Endodermal cell (in vitro differentiated cells): Measurements from ENCODE around the gene TWIST1. TPM values are rescaled to one million over a fixed set of nuclear protein-coding genes. Genes with fewer than 3 reads are reported as not detected.

ENCODE experiments used
- DNase-seq: peaks from one replicate; pipeline ENCODE4 v3.0.0-alpha.2; 2017
- H3K27ac ChIP-seq: 2 replicates; pipeline ENCODE4 v1.5.1; 2013; ENCODE audit warnings: mild to moderate bottlenecking, low read depth, low read length, moderate library complexity
- H3K27me3 ChIP-seq: 2 replicates; pipeline ENCODE4 v1.6.1; 2013; ENCODE audit warnings: mild to moderate bottlenecking, low read length, moderate library complexity; ENCODE audit not compliant: insufficient read depth, control insufficient read depth, poor library complexity, severe bottlenecking
- H3K36me3 ChIP-seq: 2 replicates; pipeline ENCODE4 v1.7.0; 2013; ENCODE audit warnings: mild to moderate bottlenecking, low read length, moderate library complexity; ENCODE audit not compliant: control insufficient read depth, insufficient read depth
- H3K4me1 ChIP-seq: one replicate; pipeline ENCODE4 v1.7.0; 2013; ENCODE audit warnings: low read length; ENCODE audit not compliant: control insufficient read depth, insufficient read depth
- H3K4me3 ChIP-seq: 2 replicates; pipeline ENCODE4 v1.5.1; 2013; ENCODE audit warnings: mild to moderate bottlenecking, low read length, moderate library complexity
- H3K9ac ChIP-seq: 2 replicates; pipeline ENCODE4 v1.6.1; 2013; ENCODE audit warnings: mild to moderate bottlenecking, low read length, moderate library complexity; ENCODE audit not compliant: poor library complexity, severe bottlenecking; ENCODE audit errors: extremely low read depth
- H3K9me3 ChIP-seq: 2 replicates; pipeline ENCODE4 v1.6.1; 2013; ENCODE audit warnings: mild to moderate bottlenecking, low read length, moderate library complexity; ENCODE audit not compliant: control insufficient read depth
- H3K27ac Mint-ChIP-seq: 2 replicates; pipeline ENCODE4 v1.8.0; 2020; ENCODE audit warnings: mixed read lengths
- H3K27me3 Mint-ChIP-seq: 2 replicates; pipeline ENCODE4 v1.8.0; 2021; ENCODE audit warnings: mild to moderate bottlenecking, mixed read lengths; ENCODE audit not compliant: insufficient read depth
- H3K36me3 Mint-ChIP-seq: 2 replicates; pipeline ENCODE4 v1.8.0; 2020; ENCODE audit warnings: low read depth, mixed read lengths
- H3K4me1 Mint-ChIP-seq: 2 replicates; pipeline ENCODE4 v1.8.0; 2020; ENCODE audit warnings: mixed read lengths
- H3K4me3 Mint-ChIP-seq: 2 replicates; pipeline ENCODE4 v1.8.0; 2020; ENCODE audit warnings: mild to moderate bottlenecking, moderate library complexity, mixed read lengths
- H3K9me3 Mint-ChIP-seq: 2 replicates; pipeline ENCODE4 v1.8.0; 2020; ENCODE audit warnings: mild to moderate bottlenecking, mixed read lengths
- CTCF ChIP-seq: fragments of 200-600 bp; sonication (generic); conservative IDR thresholded peaks from 2 replicates; pipeline ENCODE4 v1.5.0; 2021; ENCODE audit warnings: antibody characterized with exemption, mild to moderate bottlenecking
- WGBS, 2 experiments: methylation state at CpG; one replicate each; pipeline versions ENCODE4 v1.1.5 to v1.1.7; 2013; ENCODE audit warnings: missing lambda C conversion rate in 2 of 2, mixed read lengths in 1 of 2; ENCODE audit not compliant: insufficient coverage in 1 of 2, insufficient read length in 1 of 2; 5-methylcytosine and 5-hydroxymethylcytosine counted together
- total RNA-seq, 2 donors: library from RNA; stranded (reverse); fragmentation: NEBNext Ultra II Directional in 1 of 2; extraction: Animal tissue kit (Norgen Biotek cat#: 25700) in 1 of 2; gene quantifications; 2 replicates in 1 of 2; 3 replicates in 1 of 2; pipeline ENCODE4 v1.2.1, GENCODE V29; 2021

Gene TWIST1
- total RNA-seq, 2 donors from 2014 or later, result 0.46 to 0.88 TPM

- no peak overlapping the region for H3K27ac ChIP-seq
- H3K36me3 ChIP-seq, result no peaks in the 10 kb centered on the region
- Mint-ChIP-seq H3K27me3 (no peaks in the 10 kb centered on the region), H3K9me3 (no peaks in the 10 kb centered on the region), H3K27ac (no peak overlapping the region), H3K4me3 (no peak overlapping the region), H3K4me1 (no peaks in the 10 kb centered on the region), H3K36me3 (no peaks in the 10 kb centered on the region)
- no peak overlapping the region for H3K9ac ChIP-seq
- H3K4me1 ChIP-seq, result no peaks in the 10 kb centered on the region
- no peak for TF ChIP-seq CTCF
- no peaks in the 10 kb centered on the region for H3K27me3 ChIP-seq
- H3K9me3 ChIP-seq, result no peaks in the 10 kb centered on the region
- DNase-seq, result no peak
- 81% methylated on average over 1 of the region's 1 CpG; no CpG with 5 or more reads in 1 of the 2 experiments for WGBS, 2 experiments
- H3K4me3 ChIP-seq, result no peak overlapping the region
Observed at GRCh38 chr7:19128856-19129255, 11.4 kb upstream of the TWIST1 start.

GRCh38 chr7:19121977-19122588, 4.6 kb upstream of the TWIST1 start:
- peaks cover 47% of the 10 kb centered on the region for H3K27me3 ChIP-seq
- H3K9ac ChIP-seq, result no peak overlapping the region
- H3K4me1 ChIP-seq, result no peaks in the 10 kb centered on the region
- H3K9me3 Mint-ChIP-seq, result no peaks in the 10 kb centered on the region
- no peak overlapping the region for H3K4me3 Mint-ChIP-seq
- peaks cover 18% of the 10 kb centered on the region for H3K4me1 Mint-ChIP-seq
- TF ChIP-seq CTCF, result peak; percentile 89
- H3K36me3 Mint-ChIP-seq, result no peaks in the 10 kb centered on the region
- DNase-seq, result no peak
- peaks cover 47% of the 10 kb centered on the region for H3K27me3 Mint-ChIP-seq
- 0% methylated on average over 1 of the region's 2 CpGs; no CpG with 5 or more reads in 1 of the 2 experiments for WGBS, 2 experiments
- H3K9me3 ChIP-seq, result no peaks in the 10 kb centered on the region
- H3K27ac Mint-ChIP-seq, result no peak overlapping the region
- H3K36me3 ChIP-seq, result no peaks in the 10 kb centered on the region
- H3K27ac ChIP-seq, result no peak overlapping the region
- H3K4me3 ChIP-seq, result no peak overlapping the region

GRCh38 chr7:19119870-19120486, 2.5 kb upstream of the TWIST1 start:
- Mint-ChIP-seq H3K4me1 (peaks cover 21% of the 10 kb centered on the region), H3K27ac (no peak overlapping the region), H3K27me3 (peaks cover 66% of the 10 kb centered on the region), H3K36me3 (no peaks in the 10 kb centered on the region), H3K4me3 (no peak overlapping the region), H3K9me3 (no peaks in the 10 kb centered on the region)
- WGBS, 2 experiments, result 16 to 30% methylated on average over 4 to 10 of the region's 10 CpGs
- peak; percentile 57 for DNase-seq
- Histone ChIP-seq H3K9ac (no peak overlapping the region), H3K4me3 (no peak overlapping the region), H3K9me3 (no peaks in the 10 kb centered on the region), H3K27ac (no peak overlapping the region), H3K27me3 (peaks cover 65% of the 10 kb centered on the region), H3K4me1 (no peaks in the 10 kb centered on the region), H3K36me3 (no peaks in the 10 kb centered on the region)
- no peak for TF ChIP-seq CTCF
